GM19467 (cell line): ENCODE results near the gene IQGAP1.
"Not testable (repeated sequence)": the region's sequence is repeated elsewhere in the genome, so short reads cannot be mapped to it uniquely, and the experiment has no call there.

Experiments used
- ATAC-seq: cut with Tn5 transposase; IDR thresholded peaks from one replicate; pipeline ENCODE4 v1.9.1; 2021; ENCODE audit warnings: mild to moderate bottlenecking, moderate library complexity; ENCODE audit not compliant: unreplicated experiment

The IQGAP1 gene

GRCh38 chr15:90407336-90407735 lies 19.3 kb downstream of the IQGAP1 start:
- ATAC-seq: no peak

- ATAC-seq: no peak
These were observed 19.9 kb downstream of the IQGAP1 start for GRCh38 chr15:90407871-90408317.

- ATAC-seq: no peak
These were observed 20.6 kb downstream of the IQGAP1 start for GRCh38 chr15:90408657-90409056.

- not testable (repeated sequence) for ATAC-seq
These were observed 21.5 kb downstream of the IQGAP1 start for GRCh38 chr15:90409587-90409986.

- ATAC-seq: not testable (repeated sequence)
These were observed 22.3 kb downstream of the IQGAP1 start for GRCh38 chr15:90410316-90410715.

- no peak for ATAC-seq
These were observed 23.1 kb downstream of the IQGAP1 start for GRCh38 chr15:90411176-90411575.

GRCh38 chr15:90412356-90413194 lies 24.5 kb downstream of the IQGAP1 start:
- peak; percentile 89 for ATAC-seq

GRCh38 chr15:90413411-90414379 lies 25.7 kb downstream of the IQGAP1 start:
- no peak for ATAC-seq

GRCh38 chr15:90414408-90415028 lies 26.5 kb downstream of the IQGAP1 start:
- no peak for ATAC-seq

- ATAC-seq: not testable (repeated sequence)
These were observed 28.0 kb downstream of the IQGAP1 start for GRCh38 chr15:90416052-90416451.

GRCh38 chr15:90418627-90419026 lies 30.6 kb downstream of the IQGAP1 start:
- no peak for ATAC-seq

GRCh38 chr15:90419206-90419605 lies 31.2 kb downstream of the IQGAP1 start:
- ATAC-seq: no peak

GRCh38 chr15:90419738-90420406 lies 31.8 kb downstream of the IQGAP1 start:
- ATAC-seq: no peak

- no peak for ATAC-seq
These were observed 32.4 kb downstream of the IQGAP1 start for GRCh38 chr15:90420451-90420850.

GRCh38 chr15:90421527-90421926 lies 33.5 kb downstream of the IQGAP1 start:
- no peak for ATAC-seq

- ATAC-seq: no peak
These were observed 34.0 kb downstream of the IQGAP1 start for GRCh38 chr15:90422043-90422442.

GRCh38 chr15:90422936-90423335 lies 34.9 kb downstream of the IQGAP1 start:
- no peak for ATAC-seq

GRCh38 chr15:90423801-90424319 lies 35.8 kb downstream of the IQGAP1 start:
- ATAC-seq: no peak

GRCh38 chr15:90425726-90426346 lies 37.8 kb downstream of the IQGAP1 start:
- no peak for ATAC-seq

- ATAC-seq: no peak
These were observed 39.1 kb downstream of the IQGAP1 start for GRCh38 chr15:90427185-90427584.
